ENCODE results near the gene STK32C.

The STK32C gene

GRCh38 chr10:132292287-132293200 lies 15.2 kb downstream of the STK32C start:
- ATAC-seq: no peak; the same call in 2 of the 3 replicates
- TF ChIP-seq ESRRG (CRISPR knock-in tag; IDR thresholded peaks at IDR 0.05) (no peak), OSR1 (CRISPR knock-in tag; IDR thresholded peaks at IDR 0.05) (no peak), TCF4 (CRISPR knock-in tag; IDR thresholded peaks at IDR 0.05; ENCODE audit: borderline replicate concordance) (no peak), RARB (CRISPR knock-in tag; IDR thresholded peaks at IDR 0.05) (no peak), TOX (CRISPR knock-in tag; IDR thresholded peaks at IDR 0.05; ENCODE audit: borderline replicate concordance) (no peak), CSDC2 (CRISPR knock-in tag; IDR thresholded peaks at IDR 0.05) (no peak), PPARA (CRISPR knock-in tag; IDR thresholded peaks at IDR 0.05; ENCODE audit: borderline replicate concordance) (no peak), ZNF565 (CRISPR knock-in tag; conservative IDR thresholded peaks at IDR 0.05; ENCODE audit: low read depth) (no peak), CSRNP3 (CRISPR knock-in tag; IDR thresholded peaks at IDR 0.05) (no peak), ZNF70 (CRISPR knock-in tag; IDR thresholded peaks at IDR 0.05) (no peak; the same call in 1 of the 2 replicates)
- TF ChIP-seq, protein P1, sequence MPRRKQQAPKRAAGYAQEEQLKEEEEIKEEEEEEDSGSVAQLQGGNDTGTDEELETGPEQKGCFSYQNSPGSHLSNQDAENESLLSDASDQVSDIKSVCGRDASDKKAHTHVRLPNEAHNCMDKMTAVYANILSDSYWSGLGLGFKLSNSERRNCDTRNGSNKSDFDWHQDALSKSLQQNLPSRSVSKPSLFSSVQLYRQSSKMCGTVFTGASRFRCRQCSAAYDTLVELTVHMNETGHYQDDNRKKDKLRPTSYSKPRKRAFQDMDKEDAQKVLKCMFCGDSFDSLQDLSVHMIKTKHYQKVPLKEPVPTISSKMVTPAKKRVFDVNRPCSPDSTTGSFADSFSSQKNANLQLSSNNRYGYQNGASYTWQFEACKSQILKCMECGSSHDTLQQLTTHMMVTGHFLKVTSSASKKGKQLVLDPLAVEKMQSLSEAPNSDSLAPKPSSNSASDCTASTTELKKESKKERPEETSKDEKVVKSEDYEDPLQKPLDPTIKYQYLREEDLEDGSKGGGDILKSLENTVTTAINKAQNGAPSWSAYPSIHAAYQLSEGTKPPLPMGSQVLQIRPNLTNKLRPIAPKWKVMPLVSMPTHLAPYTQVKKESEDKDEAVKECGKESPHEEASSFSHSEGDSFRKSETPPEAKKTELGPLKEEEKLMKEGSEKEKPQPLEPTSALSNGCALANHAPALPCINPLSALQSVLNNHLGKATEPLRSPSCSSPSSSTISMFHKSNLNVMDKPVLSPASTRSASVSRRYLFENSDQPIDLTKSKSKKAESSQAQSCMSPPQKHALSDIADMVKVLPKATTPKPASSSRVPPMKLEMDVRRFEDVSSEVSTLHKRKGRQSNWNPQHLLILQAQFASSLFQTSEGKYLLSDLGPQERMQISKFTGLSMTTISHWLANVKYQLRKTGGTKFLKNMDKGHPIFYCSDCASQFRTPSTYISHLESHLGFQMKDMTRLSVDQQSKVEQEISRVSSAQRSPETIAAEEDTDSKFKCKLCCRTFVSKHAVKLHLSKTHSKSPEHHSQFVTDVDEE (CRISPR knock-in tag; IDR thresholded peaks at IDR 0.05): no peak

DNA sequence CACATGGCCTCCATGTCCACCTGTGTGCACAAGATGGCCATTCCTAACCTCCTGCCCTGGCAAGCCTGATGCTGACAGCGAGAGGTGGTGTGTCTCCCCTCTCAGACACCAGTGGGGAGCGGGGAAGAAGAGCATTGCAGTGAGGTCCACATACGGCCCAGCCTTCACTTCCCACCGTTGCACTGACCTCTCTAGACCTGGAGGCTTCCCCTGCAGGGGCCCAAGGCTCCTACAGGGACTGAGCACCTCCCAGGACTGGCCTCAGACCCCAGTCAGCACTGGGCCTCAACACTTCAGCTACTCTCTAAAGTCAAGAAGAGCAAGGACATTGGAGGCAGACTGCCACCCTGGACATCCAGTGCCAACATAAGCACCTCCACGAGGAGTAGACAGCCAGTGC lies 15.9 kb downstream of the STK32C start:
- ATAC-seq: no peak
- TF ChIP-seq, protein P2, sequence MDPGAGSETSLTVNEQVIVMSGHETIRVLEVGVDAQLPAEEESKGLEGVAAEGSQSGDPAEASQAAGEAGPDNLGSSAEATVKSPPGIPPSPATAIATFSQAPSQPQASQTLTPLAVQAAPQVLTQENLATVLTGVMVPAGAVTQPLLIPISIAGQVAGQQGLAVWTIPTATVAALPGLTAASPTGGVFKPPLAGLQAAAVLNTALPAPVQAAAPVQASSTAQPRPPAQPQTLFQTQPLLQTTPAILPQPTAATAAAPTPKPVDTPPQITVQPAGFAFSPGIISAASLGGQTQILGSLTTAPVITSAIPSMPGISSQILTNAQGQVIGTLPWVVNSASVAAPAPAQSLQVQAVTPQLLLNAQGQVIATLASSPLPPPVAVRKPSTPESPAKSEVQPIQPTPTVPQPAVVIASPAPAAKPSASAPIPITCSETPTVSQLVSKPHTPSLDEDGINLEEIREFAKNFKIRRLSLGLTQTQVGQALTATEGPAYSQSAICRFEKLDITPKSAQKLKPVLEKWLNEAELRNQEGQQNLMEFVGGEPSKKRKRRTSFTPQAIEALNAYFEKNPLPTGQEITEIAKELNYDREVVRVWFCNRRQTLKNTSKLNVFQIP (CRISPR knock-in tag; IDR thresholded peaks at IDR 0.05; ENCODE audit: borderline replicate concordance, low read depth): no peak
- TF ChIP-seq ZFP30 (CRISPR knock-in tag; IDR thresholded peaks at IDR 0.05) (no peak), ZC3H10 (CRISPR knock-in tag; IDR thresholded peaks at IDR 0.05) (no peak), ZFP3 (CRISPR knock-in tag; IDR thresholded peaks at IDR 0.05) (no peak)

DNA sequence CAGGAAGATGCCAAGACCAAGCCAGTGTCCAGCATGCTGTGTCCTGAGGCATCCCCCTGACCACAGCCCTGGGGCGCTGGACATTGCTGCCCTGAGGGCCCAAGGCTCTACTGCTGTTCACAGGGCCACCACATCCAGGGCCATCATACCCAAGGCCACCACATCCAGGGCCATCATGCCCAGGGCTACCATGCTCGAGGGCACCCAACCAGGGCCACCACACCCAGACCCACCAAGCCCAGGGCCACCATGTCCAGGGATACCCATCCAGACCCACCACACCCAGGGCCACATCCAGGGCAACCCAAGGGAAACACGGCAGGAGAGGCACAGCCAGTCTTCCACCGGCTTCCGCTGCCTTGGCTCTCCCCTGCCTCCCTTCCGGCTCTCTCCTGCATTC lies 17.1 kb downstream of the STK32C start:
- TF ChIP-seq CREB5 (CRISPR knock-in tag; IDR thresholded peaks at IDR 0.05; ENCODE audit: low read depth): no peak
- no peak for TF ChIP-seq ZNF8 (CRISPR knock-in tag; IDR thresholded peaks at IDR 0.05)
- no peak for TF ChIP-seq ZC3H10 (CRISPR knock-in tag; IDR thresholded peaks at IDR 0.05)
- no peak for TF ChIP-seq TOX (CRISPR knock-in tag; IDR thresholded peaks at IDR 0.05; ENCODE audit: borderline replicate concordance)
- no peak for TF ChIP-seq ZFP3 (CRISPR knock-in tag; IDR thresholded peaks at IDR 0.05)
- TF ChIP-seq ISL1 (CRISPR knock-in tag; IDR thresholded peaks at IDR 0.05): no peak
- no peak for TF ChIP-seq CSDC2 (CRISPR knock-in tag; IDR thresholded peaks at IDR 0.05)
- no peak for TF ChIP-seq TCF4 (CRISPR knock-in tag; IDR thresholded peaks at IDR 0.05; ENCODE audit: borderline replicate concordance)
- no peak for TF ChIP-seq BACH2 (CRISPR knock-in tag; IDR thresholded peaks at IDR 0.05; ENCODE audit: borderline replicate concordance)
- TF ChIP-seq, protein P2 (CRISPR knock-in tag; IDR thresholded peaks at IDR 0.05; ENCODE audit: borderline replicate concordance, low read depth): no peak
- TF ChIP-seq ARNTL (CRISPR knock-in tag; IDR thresholded peaks at IDR 0.05; ENCODE audit: borderline replicate concordance, low read depth): no peak
- no peak for TF ChIP-seq OSR1 (CRISPR knock-in tag; IDR thresholded peaks at IDR 0.05)
- no peak for TF ChIP-seq ZNF565 (CRISPR knock-in tag; conservative IDR thresholded peaks at IDR 0.05; ENCODE audit: low read depth)
- TF ChIP-seq GLIS3 (CRISPR knock-in tag; IDR thresholded peaks at IDR 0.05): no peak
- TF ChIP-seq, protein P3, sequence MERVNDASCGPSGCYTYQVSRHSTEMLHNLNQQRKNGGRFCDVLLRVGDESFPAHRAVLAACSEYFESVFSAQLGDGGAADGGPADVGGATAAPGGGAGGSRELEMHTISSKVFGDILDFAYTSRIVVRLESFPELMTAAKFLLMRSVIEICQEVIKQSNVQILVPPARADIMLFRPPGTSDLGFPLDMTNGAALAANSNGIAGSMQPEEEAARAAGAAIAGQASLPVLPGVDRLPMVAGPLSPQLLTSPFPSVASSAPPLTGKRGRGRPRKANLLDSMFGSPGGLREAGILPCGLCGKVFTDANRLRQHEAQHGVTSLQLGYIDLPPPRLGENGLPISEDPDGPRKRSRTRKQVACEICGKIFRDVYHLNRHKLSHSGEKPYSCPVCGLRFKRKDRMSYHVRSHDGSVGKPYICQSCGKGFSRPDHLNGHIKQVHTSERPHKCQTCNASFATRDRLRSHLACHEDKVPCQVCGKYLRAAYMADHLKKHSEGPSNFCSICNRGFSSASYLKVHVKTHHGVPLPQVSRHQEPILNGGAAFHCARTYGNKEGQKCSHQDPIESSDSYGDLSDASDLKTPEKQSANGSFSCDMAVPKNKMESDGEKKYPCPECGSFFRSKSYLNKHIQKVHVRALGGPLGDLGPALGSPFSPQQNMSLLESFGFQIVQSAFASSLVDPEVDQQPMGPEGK (CRISPR knock-in tag; IDR thresholded peaks at IDR 0.05; ENCODE audit: borderline replicate concordance): no peak
- TF ChIP-seq ESRRG (CRISPR knock-in tag; IDR thresholded peaks at IDR 0.05): no peak

More for the DNA sequence above, 17.1 kb downstream of the STK32C start:
- ATAC-seq: no peak

All from SK-N-SH treated with all-trans-retinoic acid at 6 μM for 48 hours (cell line).